Measurements from ENCODE around the gene FGF14. TPM values are rescaled to one million over a fixed set of nuclear protein-coding genes. Genes with fewer than 3 reads are reported as not detected.

The FGF14 gene
- total and polyA plus RNA-seq, 2 experiments from 2014 or later: 0.03 TPM; not detected in 1

- Histone ChIP-seq H3K9me2 (ENCODE audit: insufficient read depth) (no peaks in the 10 kb centered on the region), H3K36me3 (ENCODE audit: insufficient read depth) (no peaks in the 10 kb centered on the region), H3K4me1 (ENCODE audit: insufficient read depth) (no peaks in the 10 kb centered on the region), H3K79me2 (replicated peaks; ENCODE audit: insufficient read depth) (no peaks in the 10 kb centered on the region), H4K20me1 (replicated peaks; ENCODE audit: insufficient read depth) (no peaks in the 10 kb centered on the region), H3K4me3 (no peak overlapping the region), H3F3A (replicated peaks; ENCODE audit: low read depth) (no peaks in the 10 kb centered on the region), H2AFZ (no peak overlapping the region), H3K27ac (ENCODE audit: low read depth) (no peak overlapping the region), H3K4me2 (no peak overlapping the region), H3K27me3 (ENCODE audit: insufficient read depth) (no peaks in the 10 kb centered on the region)
- H3K36me3 Mint-ChIP-seq (ENCODE audit: low read depth): no peaks in the 10 kb centered on the region
- no peak for ATAC-seq
- H3K4me3 Mint-ChIP-seq: no peak overlapping the region
- TF ChIP-seq REST (IDR thresholded peaks at IDR 0.05; ENCODE audit: unreplicated experiment): no peak
- no peak for TF ChIP-seq NANOG (IDR thresholded peaks at IDR 0.05; ENCODE audit: borderline replicate concordance)
- no peak for TF ChIP-seq CREB1 (CRISPR knock-in tag; IDR thresholded peaks at IDR 0.05; ENCODE audit: low read depth)
- TF ChIP-seq ZNF114 (CRISPR knock-in tag; IDR thresholded peaks at IDR 0.05): no peak
- TF ChIP-seq ZNF462 (CRISPR knock-in tag; IDR thresholded peaks at IDR 0.05): no peak
- TF ChIP-seq ETS1 (IDR thresholded peaks at IDR 0.05): no peak
- no peak for TF ChIP-seq EZH2 (IDR thresholded peaks at IDR 0.05; ENCODE audit: low read depth, unreplicated experiment)
- TF ChIP-seq CTCF (conservative IDR thresholded peaks at IDR 0.05; ENCODE audit: low read depth in 2 of 2): no peak
- no peak for TF ChIP-seq EZH2phosphoT487 (IDR thresholded peaks at IDR 0.05; ENCODE audit: unreplicated experiment)
- no peak for TF ChIP-seq ZNF331 (CRISPR knock-in tag; IDR thresholded peaks at IDR 0.05; ENCODE audit: low read depth)
- no peak for TF ChIP-seq POLR2AphosphoS5 (IDR thresholded peaks at IDR 0.05; ENCODE audit: low read depth)
- no peak for TF ChIP-seq JUNB (IDR thresholded peaks at IDR 0.05; ENCODE audit: unreplicated experiment)
- TF ChIP-seq STAT1 (IDR thresholded peaks at IDR 0.05; ENCODE audit: unreplicated experiment): no peak
- H3K9me3 Mint-ChIP-seq: no peaks in the 10 kb centered on the region
- DNase-seq (ENCODE audit: low spot score): no peak
- H3K27ac Mint-ChIP-seq: no peak overlapping the region
- H3K27me3 Mint-ChIP-seq (ENCODE audit: insufficient read depth, low read depth, poor library complexity): no peaks in the 10 kb centered on the region
- H3K4me1 Mint-ChIP-seq: no peaks in the 10 kb centered on the region
Observed at GRCh38 chr13:101858860-101859259, 543.0 kb downstream of the FGF14 start.

All from GM23338 (cell line).